Embryonic facial prominence (tissue), 1 donor: Measurements from ENCODE around the gene EPHX1.

Experiments used
- DNase-seq: peaks from one replicate; pipeline ENCODE4 v3.0.0-alpha.2; 2016; ENCODE audit errors: extremely low spot score

The EPHX1 gene

GRCh38 chr1:225842788-225843425 lies 33.0 kb downstream of the EPHX1 start:
- no peak for DNase-seq

- DNase-seq: no peak
Measured at GRCh38 chr1:225843426-225843795, 33.5 kb downstream of the EPHX1 start.

- no peak for DNase-seq
Measured at GRCh38 chr1:225844236-225845061, 34.5 kb downstream of the EPHX1 start.

- DNase-seq: no peak
Measured at GRCh38 chr1:225845097-225845496, 35.2 kb downstream of the EPHX1 start.

- DNase-seq: no peak
Measured at GRCh38 chr1:225845571-225846259, 35.8 kb downstream of the EPHX1 start.

GRCh38 chr1:225846331-225847310 lies 36.7 kb downstream of the EPHX1 start:
- no peak for DNase-seq

GRCh38 chr1:225847610-225848009 lies 37.7 kb downstream of the EPHX1 start:
- no peak for DNase-seq

- no peak for DNase-seq
Measured at GRCh38 chr1:225848030-225848955, 38.4 kb downstream of the EPHX1 start.

- DNase-seq: no peak
Measured at GRCh38 chr1:225849925-225850324, 40.0 kb downstream of the EPHX1 start.

- DNase-seq: no peak
Measured at GRCh38 chr1:225850370-225850769, 40.4 kb downstream of the EPHX1 start.

- DNase-seq: no peak
Measured at GRCh38 chr1:225851805-225852204, 41.9 kb downstream of the EPHX1 start.

- DNase-seq: no peak
Measured at GRCh38 chr1:225852413-225853124, 42.6 kb downstream of the EPHX1 start.

GRCh38 chr1:225853441-225853840 lies 43.5 kb downstream of the EPHX1 start:
- no peak for DNase-seq

- no peak for DNase-seq
Measured at GRCh38 chr1:225855503-225856300, 45.8 kb downstream of the EPHX1 start.

GRCh38 chr1:225857256-225857655 lies 47.3 kb downstream of the EPHX1 start:
- DNase-seq: no peak

GRCh38 chr1:225859151-225859550 lies 49.2 kb downstream of the EPHX1 start:
- no peak for DNase-seq

GRCh38 chr1:225860107-225860506 lies 50.2 kb downstream of the EPHX1 start:
- DNase-seq: no peak

GRCh38 chr1:225860876-225861441 lies 51.0 kb downstream of the EPHX1 start:
- no peak for DNase-seq
